GOT3 (cell line): ENCODE results near the gene PLCB3.

Experiments used
- DNase-seq: peaks from one replicate; lab custom pipeline; 2025; ENCODE audit warnings: mixed read lengths; lab: John Stamatoyannopoulos, UW

PLCB3 gene

GRCh38 chr11:64222651-64223000 lies 28.7 kb upstream of the PLCB3 start:
- no peak for DNase-seq

- no peak for DNase-seq
These were observed 28.2 kb upstream of the PLCB3 start for GRCh38 chr11:64223001-64223651.

GRCh38 chr11:64224151-64224890 lies 27.0 kb upstream of the PLCB3 start:
- DNase-seq = no peak

GRCh38 chr11:64224891-64225607 lies 26.3 kb upstream of the PLCB3 start:
- DNase-seq = no peak

- DNase-seq = peak; percentile 58
These were observed 25.5 kb upstream of the PLCB3 start, which contains the start of the genes NUDT22 and TRPT1 for GRCh38 chr11:64225608-64226506. Gene NUDT22 (plus strand): TSS chr11:64226274. CDS start chr11:64226653, 379 bp downstream. Gene TRPT1 (minus strand): TSS chr11:64226186. CDS start chr11:64225860, 326 bp downstream.

- no peak for DNase-seq
These were observed 24.8 kb upstream of the PLCB3 start for GRCh38 chr11:64226507-64227051.

- no peak for DNase-seq
These were observed 23.8 kb upstream of the PLCB3 start for GRCh38 chr11:64227405-64227956.

GRCh38 chr11:64229090-64229743 lies 22.1 kb upstream of the PLCB3 start:
- DNase-seq = no peak

GRCh38 chr11:64229744-64230170 lies 21.6 kb upstream of the PLCB3 start:
- DNase-seq = no peak

- DNase-seq = peak; percentile 27
These were observed 21.0 kb upstream of the PLCB3 start, which contains the start of gene DNAJC4 for GRCh38 chr11:64230171-64230984. Gene DNAJC4 (plus strand): TSS chr11:64230548. CDS start chr11:64230855, 307 bp downstream.

- no peak for DNase-seq
These were observed 20.4 kb upstream of the PLCB3 start for GRCh38 chr11:64230985-64231365.

- DNase-seq = no peak
These were observed 19.8 kb upstream of the PLCB3 start for GRCh38 chr11:64231546-64231945.

GRCh38 chr11:64232182-64232966 lies 19.0 kb upstream of the PLCB3 start:
- DNase-seq = no peak

- DNase-seq = no peak
These were observed 18.4 kb upstream of the PLCB3 start for GRCh38 chr11:64232967-64233315.

- DNase-seq = no peak
These were observed 17.3 kb upstream of the PLCB3 start, which contains the start of gene VEGFB for GRCh38 chr11:64233913-64234586. Gene VEGFB (plus strand): TSS chr11:64234584. CDS start chr11:64234834, 250 bp downstream.

- DNase-seq = no peak
These were observed 16.5 kb upstream of the PLCB3 start for GRCh38 chr11:64234647-64235379.

GRCh38 chr11:64235437-64236161 lies 15.7 kb upstream of the PLCB3 start:
- no peak for DNase-seq
